ENCODE data around the gene DRG2. TPM values are rescaled to one million over a fixed set of nuclear protein-coding genes. Genes with fewer than 3 reads are reported as not detected.

DRG2 gene
- total and polyA plus RNA-seq, 2 of the 13 experiments (the other 11 are each of a cell fraction or from before 2014, with no cell fraction given) = 20.1 to 26.6 TPM

- TF ChIP-seq ZBTB33 (CRISPR knock-in tag; IDR thresholded peaks at IDR 0.05) = no peak
- peak; percentile 76 for TF ChIP-seq TFDP2 (CRISPR knock-in tag; IDR thresholded peaks at IDR 0.05)
- TF ChIP-seq ZNF484 (CRISPR knock-in tag; IDR thresholded peaks at IDR 0.05; ENCODE audit: borderline replicate concordance, low read depth) = 0 out of 2 replicates have a peak, but pooled peaks have one; percentile 48
- peak; percentile 93 for TF ChIP-seq CREM (IDR thresholded peaks at IDR 0.05)
- peak; percentile 59; the same call in 1 of the 2 replicates for TF ChIP-seq CREM (CRISPR knock-in tag; IDR thresholded peaks at IDR 0.05)
- peak; percentile 53; the same call in 1 of the 2 replicates for TF ChIP-seq ZNF335 (CRISPR knock-in tag; IDR thresholded peaks at IDR 0.05)
- peak; percentile 79 for TF ChIP-seq ZBTB43 (CRISPR knock-in tag; conservative IDR thresholded peaks at IDR 0.05)
- TF ChIP-seq USF2 (IDR thresholded peaks at IDR 0.05; ENCODE audit: low read depth, low read length) = peak; percentile 94
- TF ChIP-seq USF2 (CRISPR knock-in tag; IDR thresholded peaks at IDR 0.05; ENCODE audit: borderline replicate concordance) = peak; percentile 98; the same call in 1 of the 2 replicates
- TF ChIP-seq PCBP2 (optimal IDR thresholded peaks at IDR 0.05; ENCODE audit: low read depth, low read length, poor library complexity, severe bottlenecking) = no peak
- TF ChIP-seq REST (IDR thresholded peaks at IDR 0.05; ENCODE audit: borderline replicate concordance in 1 of 2, low read depth in 1 of 2, low read length in 2 of 2) = peak in 1 of 2 experiments; percentile 20; a peak in 1 of 4 replicates
- no peak for TF ChIP-seq ZNF292 (CRISPR knock-in tag; IDR thresholded peaks at IDR 0.05; ENCODE audit: borderline replicate concordance, low read depth)
- no peak for TF ChIP-seq RBAK (CRISPR knock-in tag; IDR thresholded peaks at IDR 0.05)
- TF ChIP-seq ZNF550 (CRISPR knock-in tag; IDR thresholded peaks at IDR 0.05; ENCODE audit: borderline replicate concordance) = no peak
- peak; percentile 34; the same call in 1 of the 2 replicates for TF ChIP-seq BCL6 (CRISPR knock-in tag; IDR thresholded peaks at IDR 0.05)
- peak; percentile 87 for TF ChIP-seq YEATS4 (CRISPR knock-in tag; IDR thresholded peaks at IDR 0.05; ENCODE audit: borderline replicate concordance)
- TF ChIP-seq ZNF225 (CRISPR knock-in tag; IDR thresholded peaks at IDR 0.05) = no peak
- TF ChIP-seq ZNF557 (CRISPR knock-in tag; IDR thresholded peaks at IDR 0.05) = 0 out of 2 replicates have a peak, but pooled peaks have one; percentile 32
Measured at GRCh38 chr17:18038861-18039534, 48.8 kb upstream of the DRG2 start, which contains the start of the genes ATPAF2 and GID4 (continued).

Data from HepG2 (cell line).